ENCODE measurements around the gene SYF2. TPM values are rescaled to one million over a fixed set of nuclear protein-coding genes. Genes with fewer than 3 reads are reported as not detected.
"Not testable (repeated sequence)": the region's sequence is repeated elsewhere in the genome, so short reads cannot be mapped to it uniquely, and the experiment has no call there.

SYF2 gene
- total and polyA plus RNA-seq, 2 experiments from 2014 or later: 24.6 to 82.6 TPM

DNA sequence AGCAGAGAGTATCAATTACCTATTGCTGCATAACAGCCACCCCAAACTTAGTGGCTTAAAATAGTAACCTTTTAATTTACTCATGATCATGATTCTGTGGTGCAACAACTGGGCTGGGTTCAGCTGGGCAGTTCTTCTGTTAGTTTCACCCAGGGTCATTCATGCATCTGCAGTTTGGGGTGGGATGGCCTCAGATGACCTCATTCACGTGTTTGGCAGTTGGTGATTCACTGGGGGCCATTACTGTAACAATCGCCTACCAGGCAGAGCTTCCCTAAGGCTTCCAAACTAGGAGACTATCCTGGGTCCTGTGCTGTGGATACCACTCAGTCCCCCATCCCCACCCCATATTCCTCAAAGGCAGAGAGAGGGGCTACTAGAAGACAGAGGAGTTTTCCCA, 46.1 kb upstream of the SYF2 start:
- not testable (repeated sequence) for H3K36me3 Mint-ChIP-seq (ENCODE audit: low read depth); H3K9me2 ChIP-seq (ENCODE audit: insufficient read depth); H3K4me3 Mint-ChIP-seq; DNase-seq (ENCODE audit: low spot score); H3F3A ChIP-seq (replicated peaks; ENCODE audit: low read depth); H4K20me1 ChIP-seq (replicated peaks; ENCODE audit: insufficient read depth); H3K4me2 ChIP-seq; H3K27me3 Mint-ChIP-seq (ENCODE audit: insufficient read depth, low read depth, poor library complexity); H3K27ac ChIP-seq (ENCODE audit: low read depth); H3K4me1 Mint-ChIP-seq; H3K27me3 ChIP-seq (ENCODE audit: insufficient read depth); H3K4me3 ChIP-seq; H3K9me3 Mint-ChIP-seq; H3K79me2 ChIP-seq (replicated peaks; ENCODE audit: insufficient read depth); H3K36me3 ChIP-seq (ENCODE audit: insufficient read depth); H3K4me1 ChIP-seq (ENCODE audit: insufficient read depth); H2AFZ ChIP-seq; ATAC-seq; H3K27ac Mint-ChIP-seq

- not testable (repeated sequence) for H2AFZ ChIP-seq; H3K4me2 ChIP-seq; H3K9me2 ChIP-seq (ENCODE audit: insufficient read depth); H3K4me3 Mint-ChIP-seq; ATAC-seq; H3K9me3 Mint-ChIP-seq; DNase-seq (ENCODE audit: low spot score); H3K79me2 ChIP-seq (replicated peaks; ENCODE audit: insufficient read depth); H3K4me1 Mint-ChIP-seq; H3K4me3 ChIP-seq; H3K36me3 ChIP-seq (ENCODE audit: insufficient read depth); H3K27me3 ChIP-seq (ENCODE audit: insufficient read depth); H3K27me3 Mint-ChIP-seq (ENCODE audit: insufficient read depth, low read depth, poor library complexity); H3K4me1 ChIP-seq (ENCODE audit: insufficient read depth); H3F3A ChIP-seq (replicated peaks; ENCODE audit: low read depth); H3K27ac ChIP-seq (ENCODE audit: low read depth); H4K20me1 ChIP-seq (replicated peaks; ENCODE audit: insufficient read depth); H3K36me3 Mint-ChIP-seq (ENCODE audit: low read depth); H3K27ac Mint-ChIP-seq
Measured at GRCh38 chr1:25277295-25277694, 45.0 kb upstream of the SYF2 start.

DNA sequence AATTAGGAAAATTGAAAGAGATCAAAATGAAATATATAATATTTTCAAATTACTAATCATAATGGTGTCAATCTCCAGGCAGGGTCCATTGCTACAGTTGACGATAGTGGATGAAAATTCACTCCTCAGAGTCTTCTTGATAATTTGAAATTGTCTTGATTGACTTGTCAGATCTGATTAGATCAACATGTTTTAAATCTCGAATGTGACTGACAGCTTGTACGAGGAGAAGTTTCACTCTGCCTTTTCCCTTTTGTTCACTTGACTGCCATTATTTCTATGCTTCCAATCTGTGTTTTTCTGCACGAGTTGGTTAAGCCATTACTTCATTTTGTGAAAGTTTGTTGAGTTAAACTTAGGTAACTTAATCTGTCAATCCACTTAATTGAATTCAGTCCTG, 43.3 kb upstream of the SYF2 start:
- not testable (repeated sequence) for H3K27ac Mint-ChIP-seq; H3F3A ChIP-seq (replicated peaks; ENCODE audit: low read depth); H3K4me1 Mint-ChIP-seq; H3K36me3 Mint-ChIP-seq (ENCODE audit: low read depth); H3K9me2 ChIP-seq (ENCODE audit: insufficient read depth); H3K27me3 ChIP-seq (ENCODE audit: insufficient read depth); H3K27me3 Mint-ChIP-seq (ENCODE audit: insufficient read depth, low read depth, poor library complexity); H3K9me3 Mint-ChIP-seq; ATAC-seq; H3K4me3 Mint-ChIP-seq; H3K36me3 ChIP-seq (ENCODE audit: insufficient read depth); DNase-seq (ENCODE audit: low spot score); H4K20me1 ChIP-seq (replicated peaks; ENCODE audit: insufficient read depth); H3K4me2 ChIP-seq; H3K79me2 ChIP-seq (replicated peaks; ENCODE audit: insufficient read depth); H3K4me1 ChIP-seq (ENCODE audit: insufficient read depth); H3K4me3 ChIP-seq; H2AFZ ChIP-seq; H3K27ac ChIP-seq (ENCODE audit: low read depth)

- H3K4me1 ChIP-seq (ENCODE audit: insufficient read depth); H2AFZ ChIP-seq; H3K27ac ChIP-seq (ENCODE audit: low read depth); H3K27me3 ChIP-seq (ENCODE audit: insufficient read depth); H3K9me2 ChIP-seq (ENCODE audit: insufficient read depth); H4K20me1 ChIP-seq (replicated peaks; ENCODE audit: insufficient read depth); H3K4me1 Mint-ChIP-seq; H3F3A ChIP-seq (replicated peaks; ENCODE audit: low read depth); H3K27ac Mint-ChIP-seq; H3K36me3 ChIP-seq (ENCODE audit: insufficient read depth); DNase-seq (ENCODE audit: low spot score); H3K79me2 ChIP-seq (replicated peaks; ENCODE audit: insufficient read depth); H3K4me3 ChIP-seq; H3K4me3 Mint-ChIP-seq; H3K36me3 Mint-ChIP-seq (ENCODE audit: low read depth); H3K4me2 ChIP-seq; H3K9me3 Mint-ChIP-seq; H3K27me3 Mint-ChIP-seq (ENCODE audit: insufficient read depth, low read depth, poor library complexity): not testable (repeated sequence)
- peak; percentile 28 for ATAC-seq
Measured at GRCh38 chr1:25272238-25272637, 39.9 kb upstream of the SYF2 start, which contains the start of gene RHD. RHD (plus strand) TSS chr1:25272509; CDS start chr1:25272548, 39 bp downstream.

DNA sequence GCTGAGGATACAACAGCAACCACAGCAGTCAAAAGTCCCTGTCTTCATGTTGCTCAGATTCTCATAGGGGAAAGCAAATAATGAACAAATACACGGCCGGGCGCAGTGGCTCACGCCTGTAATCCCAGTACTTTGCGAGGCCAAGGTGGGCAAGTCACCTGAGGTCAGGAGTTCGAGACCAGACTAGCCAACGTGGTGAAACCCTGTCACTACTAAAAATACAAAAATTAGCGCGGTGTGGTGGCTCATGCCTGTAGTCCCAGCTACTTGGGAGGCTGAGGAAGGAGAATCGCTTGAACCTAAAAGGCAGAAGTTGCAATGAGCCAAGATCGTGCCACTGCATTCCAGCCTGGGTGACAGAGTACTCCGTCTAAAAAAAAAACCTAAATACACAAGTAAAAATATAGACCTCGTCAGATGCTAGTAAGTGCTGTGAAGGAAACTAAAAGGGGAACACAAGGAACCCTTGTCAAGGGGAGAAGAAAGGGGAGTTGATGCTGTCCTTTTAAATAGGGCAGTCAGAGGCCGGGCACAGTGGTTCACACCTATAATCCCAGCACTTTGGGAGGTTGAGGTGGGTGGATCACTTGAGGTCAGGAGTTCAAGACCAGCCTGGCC, 36.0 kb upstream of the SYF2 start:
- H3K36me3 Mint-ChIP-seq (ENCODE audit: low read depth); H3K27me3 ChIP-seq (ENCODE audit: insufficient read depth); DNase-seq (ENCODE audit: low spot score); H3K4me1 ChIP-seq (ENCODE audit: insufficient read depth); H3K27me3 Mint-ChIP-seq (ENCODE audit: insufficient read depth, low read depth, poor library complexity); H3K36me3 ChIP-seq (ENCODE audit: insufficient read depth); H3K9me3 Mint-ChIP-seq; H3K79me2 ChIP-seq (replicated peaks; ENCODE audit: insufficient read depth); H3K4me1 Mint-ChIP-seq; H3F3A ChIP-seq (replicated peaks; ENCODE audit: low read depth); H3K27ac Mint-ChIP-seq; H2AFZ ChIP-seq; ATAC-seq; H4K20me1 ChIP-seq (replicated peaks; ENCODE audit: insufficient read depth); H3K27ac ChIP-seq (ENCODE audit: low read depth); H3K9me2 ChIP-seq (ENCODE audit: insufficient read depth): not testable (repeated sequence)
- peak overlapping the region; percentile 46 for H3K4me3 ChIP-seq
- H3K4me2 ChIP-seq: peak overlapping the region; percentile 64
- peak overlapping the region; percentile 67 for H3K4me3 Mint-ChIP-seq

DNA sequence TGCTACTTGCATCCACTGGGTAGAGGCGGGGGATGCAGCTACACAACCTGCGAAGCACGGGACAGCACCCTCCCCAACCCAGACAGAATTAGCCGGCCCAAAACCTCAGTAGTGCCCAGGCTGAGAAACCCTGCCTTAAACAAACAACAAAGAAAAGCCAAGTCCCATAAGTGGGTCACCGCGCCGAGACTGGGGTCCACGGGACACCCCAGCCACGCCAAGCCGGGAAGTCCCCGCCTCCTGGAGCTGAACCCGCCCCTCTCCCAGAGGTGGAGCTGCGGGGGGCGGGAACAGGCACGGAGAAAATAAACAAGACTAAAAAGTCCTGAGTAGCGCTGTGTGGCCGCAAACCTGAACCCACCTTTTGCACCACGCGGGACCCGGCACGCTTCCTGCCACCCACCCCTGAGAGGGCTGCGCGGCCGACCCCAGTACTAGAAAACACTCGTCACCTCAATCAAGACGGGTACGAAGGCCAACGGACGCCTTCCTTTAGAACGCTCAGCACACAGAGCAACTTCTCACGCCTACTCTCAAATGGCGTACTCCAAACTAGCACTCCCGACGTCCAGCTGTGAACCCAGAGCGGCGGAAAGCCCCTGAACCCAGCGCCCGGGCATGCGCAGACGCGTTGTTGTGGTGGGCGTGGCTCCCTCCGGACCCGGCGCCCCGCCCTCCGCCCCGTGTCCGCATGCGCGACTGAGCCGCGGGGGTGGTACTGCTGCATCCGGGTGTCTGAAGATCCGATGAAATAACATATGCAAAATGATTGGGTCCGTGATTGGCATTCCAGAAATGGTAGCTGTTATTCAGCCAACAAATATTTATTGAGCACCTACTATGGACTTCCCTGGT, 35.2 kb upstream of the SYF2 start:
- H3K27me3 ChIP-seq (ENCODE audit: insufficient read depth); H3K36me3 Mint-ChIP-seq (ENCODE audit: low read depth); H3K4me1 ChIP-seq (ENCODE audit: insufficient read depth); H3K9me3 Mint-ChIP-seq; H3K27ac Mint-ChIP-seq; H3F3A ChIP-seq (replicated peaks; ENCODE audit: low read depth); H3K36me3 ChIP-seq (ENCODE audit: insufficient read depth); H4K20me1 ChIP-seq (replicated peaks; ENCODE audit: insufficient read depth); H3K79me2 ChIP-seq (replicated peaks; ENCODE audit: insufficient read depth); H3K9me2 ChIP-seq (ENCODE audit: insufficient read depth); H2AFZ ChIP-seq; H3K27me3 Mint-ChIP-seq (ENCODE audit: insufficient read depth, low read depth, poor library complexity); H3K27ac ChIP-seq (ENCODE audit: low read depth): not testable (repeated sequence)
- DNase-seq (ENCODE audit: low spot score) (peak; percentile 62), ATAC-seq (peak; percentile 60)
- peak overlapping the region; percentile 64 for H3K4me2 ChIP-seq
- H3K4me3 Mint-ChIP-seq: peak overlapping the region; percentile 67
- peak overlapping the region; percentile 48 for H3K4me3 ChIP-seq
- peaks cover 12% of the 10 kb centered on the region; the same call in 2 of the 3 replicates for H3K4me1 Mint-ChIP-seq
